GM10248 (cell line): ENCODE measurements around the gene ARHGAP18.

Source experiments
- CTCF ChIA-PET: fragments of 300-600 bp; sonication (Branson Sonifier 250); formaldehyde crosslinking; extraction: SDS; loops from one replicate; lab custom pipeline; 2021; ENCODE audit warnings: antibody characterized with exemption; lab: Yijun Ruan, JAX
- POLR2A ChIA-PET: fragments of 350-650 bp; sonication (Branson Sonifier 250); formaldehyde crosslinking; extraction: SDS; loops from one replicate; lab custom pipeline; 2020; ENCODE audit warnings: antibody characterized with exemption; lab: Yijun Ruan, JAX
- DNase-seq: peaks from one replicate; pipeline ENCODE4 v3.0.0; 2012; ENCODE audit errors: extremely low spot score
- TF ChIP-seq, protein P1 (sequence below): IDR thresholded peaks from 2 replicates; pipeline ENCODE4 v1.5.1; 2012; ENCODE audit warnings: mild to moderate bottlenecking, low read depth; ENCODE audit errors: extremely low read depth, missing control alignments, control extremely low read depth

The ARHGAP18 gene

DNA sequence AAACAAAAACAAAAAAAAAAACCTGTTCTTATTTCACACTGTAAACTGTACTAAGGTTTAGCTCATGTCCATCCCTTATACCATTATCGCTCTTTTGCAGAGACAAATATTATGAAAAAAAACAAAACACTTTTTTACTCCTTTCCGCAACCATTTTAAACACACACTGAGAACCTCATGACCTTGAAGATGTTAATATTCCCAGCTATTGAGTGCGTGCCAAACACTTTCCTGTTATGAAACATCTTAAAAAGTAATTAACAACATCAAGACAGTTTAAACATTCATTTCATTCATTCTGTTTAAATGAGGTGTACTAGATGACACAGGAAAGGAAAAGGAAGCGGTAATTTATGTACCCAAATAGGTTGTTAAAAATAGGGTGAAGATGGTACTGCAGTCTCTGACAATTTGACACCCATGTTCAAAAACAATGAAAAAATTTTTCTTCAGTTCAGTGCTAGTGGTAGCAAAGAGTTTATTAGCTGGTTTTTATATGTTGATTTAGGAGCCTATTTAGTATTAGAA is 3.9 kb upstream of the ARHGAP18 start:
- ChIA-PET POLR2A (no interaction called here), CTCF (interaction anchor here (0.9 to 7.5 kb wide), 10 partner anchors 13 to 116 kb away, joined by 3 to 41 read pairs (median 4); no protein-coding TSS in a partner anchor)

DNA sequence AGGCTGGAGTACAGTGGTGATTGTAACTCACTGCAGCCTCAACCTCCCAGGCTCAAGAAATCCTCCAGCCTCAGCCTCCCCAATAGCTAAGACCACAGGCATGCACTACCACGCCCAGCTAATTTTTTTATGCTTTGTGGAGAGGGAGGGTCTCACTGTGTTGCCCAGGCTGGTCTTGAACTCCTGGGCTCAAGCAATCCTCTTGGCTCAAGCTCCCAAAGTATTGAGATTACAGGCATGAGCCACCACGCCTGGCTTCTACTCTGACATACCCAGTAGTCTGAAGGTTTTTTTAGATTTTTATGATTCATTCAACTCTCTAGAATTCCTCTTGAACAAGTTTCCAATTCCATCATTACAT is 1.3 kb upstream of the ARHGAP18 start:
- ChIA-PET POLR2A (interaction anchor here (2.1 kb wide), 1 partner anchor 27 kb away, joined by 7 read pairs; no protein-coding TSS in a partner anchor), CTCF (interaction anchor here (0.8 to 7.6 kb wide), 8 partner anchors 11 to 194 kb away, joined by 3 to 37 read pairs (median 6); no protein-coding TSS in a partner anchor)

More for the DNA sequence above, 3.9 kb upstream of the ARHGAP18 start:
- TF ChIP-seq, protein P1, sequence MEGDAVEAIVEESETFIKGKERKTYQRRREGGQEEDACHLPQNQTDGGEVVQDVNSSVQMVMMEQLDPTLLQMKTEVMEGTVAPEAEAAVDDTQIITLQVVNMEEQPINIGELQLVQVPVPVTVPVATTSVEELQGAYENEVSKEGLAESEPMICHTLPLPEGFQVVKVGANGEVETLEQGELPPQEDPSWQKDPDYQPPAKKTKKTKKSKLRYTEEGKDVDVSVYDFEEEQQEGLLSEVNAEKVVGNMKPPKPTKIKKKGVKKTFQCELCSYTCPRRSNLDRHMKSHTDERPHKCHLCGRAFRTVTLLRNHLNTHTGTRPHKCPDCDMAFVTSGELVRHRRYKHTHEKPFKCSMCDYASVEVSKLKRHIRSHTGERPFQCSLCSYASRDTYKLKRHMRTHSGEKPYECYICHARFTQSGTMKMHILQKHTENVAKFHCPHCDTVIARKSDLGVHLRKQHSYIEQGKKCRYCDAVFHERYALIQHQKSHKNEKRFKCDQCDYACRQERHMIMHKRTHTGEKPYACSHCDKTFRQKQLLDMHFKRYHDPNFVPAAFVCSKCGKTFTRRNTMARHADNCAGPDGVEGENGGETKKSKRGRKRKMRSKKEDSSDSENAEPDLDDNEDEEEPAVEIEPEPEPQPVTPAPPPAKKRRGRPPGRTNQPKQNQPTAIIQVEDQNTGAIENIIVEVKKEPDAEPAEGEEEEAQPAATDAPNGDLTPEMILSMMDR = no peak
- DNase-seq = no peak

DNA sequence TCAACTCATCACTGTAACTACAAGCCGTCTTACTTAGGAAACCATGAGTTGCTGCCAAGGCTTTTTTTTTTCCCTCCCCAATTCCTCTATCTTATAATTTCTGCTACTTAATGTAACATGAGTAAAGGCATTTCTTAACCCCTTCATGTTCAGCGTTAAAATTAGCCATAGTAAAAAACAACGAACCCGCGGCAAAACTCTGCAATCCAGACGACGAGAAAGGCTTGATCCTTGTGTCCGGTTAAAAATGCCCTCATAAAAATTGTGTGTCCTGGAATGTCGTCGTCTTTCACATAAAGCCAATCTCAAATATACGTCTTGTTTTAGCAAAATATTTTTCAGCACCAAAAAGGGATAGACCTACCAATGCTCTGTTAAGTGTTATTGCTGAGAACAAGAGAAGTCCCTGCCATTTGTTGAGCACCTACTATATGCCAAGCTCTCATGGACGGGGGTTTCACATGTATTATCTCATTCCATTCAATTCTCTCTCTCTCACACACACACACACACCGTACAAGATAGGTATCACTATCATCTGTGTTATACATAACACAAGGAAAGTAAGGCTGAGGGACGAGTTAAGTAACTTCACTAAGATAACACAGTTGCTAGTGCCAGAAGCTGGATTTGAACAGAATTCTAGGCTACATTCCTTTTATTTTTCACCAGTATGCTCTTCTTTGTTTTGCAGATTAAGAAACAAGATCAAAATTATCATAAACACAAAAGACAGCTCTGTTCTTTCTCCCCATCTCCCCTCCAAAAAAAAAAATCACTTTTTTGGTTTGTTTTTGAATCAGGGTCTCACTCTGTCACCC is 683 bp upstream of the ARHGAP18 start:
- no peak for DNase-seq

More for the DNA sequence above, 1.3 kb upstream of the ARHGAP18 start:
- DNase-seq = no peak
- TF ChIP-seq, protein P1 = no peak

DNA sequence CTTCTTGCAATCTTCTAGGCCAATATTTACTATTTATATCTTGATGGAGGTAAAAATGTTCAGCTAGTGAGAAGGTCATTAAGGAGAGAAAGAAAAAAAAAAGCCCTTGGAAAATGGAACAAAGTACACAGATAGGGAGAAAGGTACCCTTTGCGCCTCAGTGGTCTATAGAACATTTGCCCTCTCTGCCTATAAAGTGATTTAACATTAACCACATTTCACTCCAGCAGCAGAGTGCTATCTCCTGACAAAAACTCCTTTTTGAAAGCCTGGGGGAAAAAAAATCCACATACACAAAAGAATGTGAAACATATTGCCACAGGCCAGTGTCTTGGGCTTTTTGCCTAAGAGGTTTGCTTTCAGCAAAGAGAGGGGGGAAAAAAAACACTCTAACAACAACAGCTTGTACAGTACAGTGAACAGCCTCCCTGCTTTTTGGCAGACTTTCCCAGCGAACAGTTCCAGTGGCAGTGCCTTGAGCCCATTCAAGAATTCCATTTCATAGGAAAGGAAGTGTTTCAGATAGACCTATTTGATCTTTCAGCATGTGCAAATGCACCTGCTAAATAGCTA is 695 bp downstream of the ARHGAP18 start:
- POLR2A ChIA-PET = interaction anchor here (0.5 to 2.1 kb wide), 3 partner anchors 19 to 36 kb away, joined by 3 to 7 read pairs (median 4); no protein-coding TSS in a partner anchor
- CTCF ChIA-PET = interaction anchor here (0.9 to 7.6 kb wide), 11 partner anchors 9 to 111 kb away, joined by 3 to 37 read pairs (median 14); no protein-coding TSS in a partner anchor
- DNase-seq = no peak
- TF ChIP-seq, protein P1 = no peak

More for the DNA sequence above, 683 bp upstream of the ARHGAP18 start:
- TF ChIP-seq, protein P1 = no peak
- CTCF ChIA-PET = interaction anchor here (0.8 to 7.6 kb wide), 13 partner anchors 9 to 194 kb away, joined by 3 to 37 read pairs (median 10); no protein-coding TSS in a partner anchor
- POLR2A ChIA-PET = interaction anchor here (0.6 to 2.1 kb wide), 2 partner anchors 26 to 27 kb away, joined by 3 to 7 read pairs; no protein-coding TSS in a partner anchor

DNA sequence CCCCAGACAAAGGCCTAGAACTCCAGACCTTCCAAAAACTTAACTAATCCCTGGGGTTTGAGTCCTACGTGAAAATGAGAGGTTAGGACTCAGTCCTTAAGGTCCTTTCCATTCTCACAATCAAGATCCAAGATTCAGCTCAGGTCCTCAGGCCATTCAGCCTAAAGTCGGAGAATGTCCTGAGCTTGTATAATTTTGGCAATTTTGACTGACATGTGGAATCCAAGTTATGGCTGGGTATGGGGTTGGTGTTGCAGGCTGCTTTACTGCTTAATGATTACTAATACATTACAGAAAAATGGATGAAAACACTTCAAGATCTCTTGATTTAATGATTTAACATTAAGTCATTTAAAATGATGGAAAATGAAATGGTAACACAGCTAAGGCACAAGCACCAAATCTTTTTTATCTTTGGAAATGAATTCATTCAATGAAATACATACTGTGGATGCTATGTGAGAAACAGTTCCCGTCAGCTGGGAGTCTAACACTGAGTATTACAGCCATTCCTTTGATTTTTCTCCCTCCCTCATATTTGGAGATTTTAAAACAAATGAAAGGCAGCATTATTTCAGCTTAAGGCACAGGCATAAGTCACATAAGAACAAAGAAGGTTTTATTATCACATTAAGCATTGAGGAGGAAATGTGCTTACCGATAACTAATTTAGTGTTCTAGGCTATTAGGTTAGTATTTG is 1.3 kb downstream of the ARHGAP18 start:
- ChIA-PET CTCF (interaction anchor here (1.5 to 7.6 kb wide), 7 partner anchors 13 to 209 kb away, joined by 3 to 37 read pairs (median 15); no protein-coding TSS in a partner anchor), POLR2A (no interaction called here)
- DNase-seq = no peak
- TF ChIP-seq, protein P1 = no peak
